HepG2 (cell line): ENCODE results near the gene FHIT.

Experiments
- CBX2 ChIP-seq, 2 experiments: fragments of 200-600 bp in 1 of 2; sonication (generic); formaldehyde crosslinking in 1 of 2; IDR thresholded peaks; 2 replicates each; pipeline versions ENCODE4 v1.7.0 to v1.8.1; 2018 to 2022; ENCODE audit warnings: low read depth in 2 of 2, low read length in 1 of 2, mild to moderate bottlenecking in 1 of 2, missing genetic modification reagents in 1 of 2
- CREB1 ChIP-seq, 2 experiments: fragments of 450-650 bp in 1 of 2; IDR thresholded peaks; 2 replicates each; pipeline ENCODE4 v1.6.1; 2016 to 2017; ENCODE audit warnings: control low read depth in 1 of 2, mild to moderate bottlenecking in 1 of 2, missing compliant biosample characterization in 1 of 2, missing genetic modification characterization in 1 of 2
- HDAC2 ChIP-seq: sonication (generic); formaldehyde crosslinking; IDR thresholded peaks from 2 replicates; pipeline ENCODE4 v1.4.0; 2020; ENCODE audit warnings: missing genetic modification reagents
- MEF2D ChIP-seq: sonication (generic); formaldehyde crosslinking; IDR thresholded peaks from 2 replicates; pipeline ENCODE4 v1.5.1; 2020; ENCODE audit warnings: mild to moderate bottlenecking, missing genetic modification reagents
- MXI1 ChIP-seq: IDR thresholded peaks from 3 replicates; pipeline ENCODE4 v1.6.1; 2012; ENCODE audit warnings: low read depth, low read length, inconsistent platforms, borderline replicate concordance
- NR3C1 ChIP-seq: sonication (generic); formaldehyde crosslinking; IDR thresholded peaks from 2 replicates; pipeline ENCODE4 v1.4.0; 2020; ENCODE audit warnings: missing genetic modification reagents
- RAD21 ChIP-seq: fragments of 450-650 bp; formaldehyde crosslinking; IDR thresholded peaks from 2 replicates; pipeline ENCODE4 v1.5.0; 2020; ENCODE audit warnings: mild to moderate bottlenecking
- YY1 ChIP-seq: IDR thresholded peaks from 2 replicates; pipeline ENCODE4 v1.6.1; 2011; ENCODE audit warnings: low read length, low read depth, moderate library complexity, mild to moderate bottlenecking; ENCODE audit not compliant: insufficient read depth, insufficient replicate concordance
- ZNF263 ChIP-seq: sonication (generic); formaldehyde crosslinking; IDR thresholded peaks from 2 replicates; pipeline ENCODE4 v1.4.0; 2020; ENCODE audit warnings: missing genetic modification reagents
- TF ChIP-seq, protein P1 (sequence below): sonication (generic); formaldehyde crosslinking; IDR thresholded peaks from 2 replicates; pipeline ENCODE4 v1.5.1; 2020; ENCODE audit warnings: mild to moderate bottlenecking, missing genetic modification reagents
- TF ChIP-seq, protein P2 (sequence below): sonication (generic); formaldehyde crosslinking; IDR thresholded peaks from 2 replicates; pipeline ENCODE4 v1.5.0; 2020; ENCODE audit warnings: mild to moderate bottlenecking, missing genetic modification reagents, moderate library complexity
- TF ChIP-seq, protein P3 (sequence below): sonication (generic); formaldehyde crosslinking; IDR thresholded peaks from 2 replicates; pipeline ENCODE4 v1.4.0; 2020; ENCODE audit warnings: missing genetic modification reagents, borderline replicate concordance
- TF ChIP-seq, protein P4 (sequence below): sonication (generic); formaldehyde crosslinking; IDR thresholded peaks from 2 replicates; pipeline ENCODE4 v1.8.0; 2022; ENCODE audit warnings: mild to moderate bottlenecking, missing genetic modification reagents; ENCODE audit not compliant: insufficient replicate concordance
- TF ChIP-seq, protein P5 (sequence below), 2 experiments: IDR thresholded peaks; 2 replicates each; pipeline ENCODE4 v1.6.1; 2011 to 2012; ENCODE audit warnings: low read length in 2 of 2, borderline replicate concordance in 1 of 2, low read depth in 1 of 2, mild to moderate bottlenecking in 1 of 2, moderate library complexity in 1 of 2

DNA sequence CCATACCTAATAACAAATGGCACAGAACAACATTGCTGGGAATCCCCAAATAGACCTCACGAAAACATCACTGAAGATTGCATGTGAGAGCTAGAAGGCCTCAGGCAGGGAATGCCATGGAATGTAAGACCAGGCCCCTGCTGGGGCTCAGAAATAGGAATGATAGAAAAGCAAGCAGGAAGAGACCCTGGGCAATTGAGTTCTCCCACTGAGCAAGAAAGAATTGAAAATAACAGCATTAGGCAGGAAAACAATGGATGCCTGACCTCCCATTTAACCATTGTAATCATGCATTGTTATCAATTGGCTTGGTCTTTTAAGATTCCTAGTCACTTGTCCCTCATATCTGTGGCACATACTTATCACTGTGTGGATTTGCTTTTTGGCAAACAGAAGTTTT lies 581.6 kb downstream of the FHIT start:
- TF ChIP-seq YY1 = no peak
- no peak for TF ChIP-seq HDAC2 (CRISPR knock-in tag)
- TF ChIP-seq CBX2 (IDR thresholded peaks at IDR 0.05; ENCODE audit: low read depth, low read length) = no peak
- no peak for TF ChIP-seq CBX2 (CRISPR knock-in tag; IDR thresholded peaks at IDR 0.05; ENCODE audit: low read depth)
- TF ChIP-seq, protein P1, sequence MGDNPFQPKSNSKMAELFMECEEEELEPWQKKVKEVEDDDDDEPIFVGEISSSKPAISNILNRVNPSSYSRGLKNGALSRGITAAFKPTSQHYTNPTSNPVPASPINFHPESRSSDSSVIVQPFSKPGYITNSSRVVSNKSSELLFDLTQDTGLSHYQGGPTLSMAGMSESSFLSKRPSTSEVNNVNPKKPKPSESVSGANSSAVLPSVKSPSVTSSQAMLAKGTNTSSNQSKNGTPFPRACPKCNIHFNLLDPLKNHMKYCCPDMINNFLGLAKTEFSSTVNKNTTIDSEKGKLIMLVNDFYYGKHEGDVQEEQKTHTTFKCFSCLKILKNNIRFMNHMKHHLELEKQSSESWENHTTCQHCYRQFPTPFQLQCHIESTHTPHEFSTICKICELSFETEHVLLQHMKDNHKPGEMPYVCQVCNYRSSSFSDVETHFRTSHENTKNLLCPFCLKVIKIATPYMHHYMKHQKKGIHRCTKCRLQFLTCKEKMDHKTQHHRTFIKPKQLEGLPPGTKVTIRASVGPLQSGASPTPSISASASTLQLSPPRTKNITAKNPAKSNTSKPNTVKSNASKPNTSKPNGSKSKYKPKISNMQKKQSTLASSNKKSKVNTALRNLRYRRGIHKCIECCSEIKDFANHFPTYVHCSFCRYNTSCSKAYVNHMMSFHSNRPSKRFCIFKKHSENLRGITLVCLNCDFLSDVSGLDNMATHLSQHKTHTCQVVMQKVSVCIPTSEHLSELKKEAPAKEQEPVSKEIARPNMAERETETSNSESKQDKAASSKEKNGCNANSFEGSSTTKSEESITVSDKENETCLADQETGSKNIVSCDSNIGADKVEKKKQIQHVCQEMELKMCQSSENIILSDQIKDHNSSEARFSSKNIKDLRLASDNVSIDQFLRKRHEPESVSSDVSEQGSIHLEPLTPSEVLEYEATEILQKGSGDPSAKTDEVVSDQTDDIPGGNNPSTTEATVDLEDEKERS (CRISPR knock-in tag) = no peak
- TF ChIP-seq, protein P2, sequence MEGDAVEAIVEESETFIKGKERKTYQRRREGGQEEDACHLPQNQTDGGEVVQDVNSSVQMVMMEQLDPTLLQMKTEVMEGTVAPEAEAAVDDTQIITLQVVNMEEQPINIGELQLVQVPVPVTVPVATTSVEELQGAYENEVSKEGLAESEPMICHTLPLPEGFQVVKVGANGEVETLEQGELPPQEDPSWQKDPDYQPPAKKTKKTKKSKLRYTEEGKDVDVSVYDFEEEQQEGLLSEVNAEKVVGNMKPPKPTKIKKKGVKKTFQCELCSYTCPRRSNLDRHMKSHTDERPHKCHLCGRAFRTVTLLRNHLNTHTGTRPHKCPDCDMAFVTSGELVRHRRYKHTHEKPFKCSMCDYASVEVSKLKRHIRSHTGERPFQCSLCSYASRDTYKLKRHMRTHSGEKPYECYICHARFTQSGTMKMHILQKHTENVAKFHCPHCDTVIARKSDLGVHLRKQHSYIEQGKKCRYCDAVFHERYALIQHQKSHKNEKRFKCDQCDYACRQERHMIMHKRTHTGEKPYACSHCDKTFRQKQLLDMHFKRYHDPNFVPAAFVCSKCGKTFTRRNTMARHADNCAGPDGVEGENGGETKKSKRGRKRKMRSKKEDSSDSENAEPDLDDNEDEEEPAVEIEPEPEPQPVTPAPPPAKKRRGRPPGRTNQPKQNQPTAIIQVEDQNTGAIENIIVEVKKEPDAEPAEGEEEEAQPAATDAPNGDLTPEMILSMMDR = no peak
- TF ChIP-seq RAD21 (CRISPR knock-in tag) = no peak
- TF ChIP-seq MXI1 = no peak
- TF ChIP-seq NR3C1 (CRISPR knock-in tag) = no peak
- no peak for TF ChIP-seq MEF2D (CRISPR knock-in tag)
- TF ChIP-seq, protein P3, sequence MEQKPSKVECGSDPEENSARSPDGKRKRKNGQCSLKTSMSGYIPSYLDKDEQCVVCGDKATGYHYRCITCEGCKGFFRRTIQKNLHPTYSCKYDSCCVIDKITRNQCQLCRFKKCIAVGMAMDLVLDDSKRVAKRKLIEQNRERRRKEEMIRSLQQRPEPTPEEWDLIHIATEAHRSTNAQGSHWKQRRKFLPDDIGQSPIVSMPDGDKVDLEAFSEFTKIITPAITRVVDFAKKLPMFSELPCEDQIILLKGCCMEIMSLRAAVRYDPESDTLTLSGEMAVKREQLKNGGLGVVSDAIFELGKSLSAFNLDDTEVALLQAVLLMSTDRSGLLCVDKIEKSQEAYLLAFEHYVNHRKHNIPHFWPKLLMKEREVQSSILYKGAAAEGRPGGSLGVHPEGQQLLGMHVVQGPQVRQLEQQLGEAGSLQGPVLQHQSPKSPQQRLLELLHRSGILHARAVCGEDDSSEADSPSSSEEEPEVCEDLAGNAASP (CRISPR knock-in tag) = no peak
- TF ChIP-seq, protein P4, sequence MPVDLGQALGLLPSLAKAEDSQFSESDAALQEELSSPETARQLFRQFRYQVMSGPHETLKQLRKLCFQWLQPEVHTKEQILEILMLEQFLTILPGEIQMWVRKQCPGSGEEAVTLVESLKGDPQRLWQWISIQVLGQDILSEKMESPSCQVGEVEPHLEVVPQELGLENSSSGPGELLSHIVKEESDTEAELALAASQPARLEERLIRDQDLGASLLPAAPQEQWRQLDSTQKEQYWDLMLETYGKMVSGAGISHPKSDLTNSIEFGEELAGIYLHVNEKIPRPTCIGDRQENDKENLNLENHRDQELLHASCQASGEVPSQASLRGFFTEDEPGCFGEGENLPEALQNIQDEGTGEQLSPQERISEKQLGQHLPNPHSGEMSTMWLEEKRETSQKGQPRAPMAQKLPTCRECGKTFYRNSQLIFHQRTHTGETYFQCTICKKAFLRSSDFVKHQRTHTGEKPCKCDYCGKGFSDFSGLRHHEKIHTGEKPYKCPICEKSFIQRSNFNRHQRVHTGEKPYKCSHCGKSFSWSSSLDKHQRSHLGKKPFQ (CRISPR knock-in tag) = no peak
- no peak for TF ChIP-seq CREB1 (IDR thresholded peaks at IDR 0.05)
- TF ChIP-seq CREB1 (CRISPR knock-in tag; IDR thresholded peaks at IDR 0.05) = no peak
- TF ChIP-seq ZNF263 = no peak
- TF ChIP-seq, protein P5, sequence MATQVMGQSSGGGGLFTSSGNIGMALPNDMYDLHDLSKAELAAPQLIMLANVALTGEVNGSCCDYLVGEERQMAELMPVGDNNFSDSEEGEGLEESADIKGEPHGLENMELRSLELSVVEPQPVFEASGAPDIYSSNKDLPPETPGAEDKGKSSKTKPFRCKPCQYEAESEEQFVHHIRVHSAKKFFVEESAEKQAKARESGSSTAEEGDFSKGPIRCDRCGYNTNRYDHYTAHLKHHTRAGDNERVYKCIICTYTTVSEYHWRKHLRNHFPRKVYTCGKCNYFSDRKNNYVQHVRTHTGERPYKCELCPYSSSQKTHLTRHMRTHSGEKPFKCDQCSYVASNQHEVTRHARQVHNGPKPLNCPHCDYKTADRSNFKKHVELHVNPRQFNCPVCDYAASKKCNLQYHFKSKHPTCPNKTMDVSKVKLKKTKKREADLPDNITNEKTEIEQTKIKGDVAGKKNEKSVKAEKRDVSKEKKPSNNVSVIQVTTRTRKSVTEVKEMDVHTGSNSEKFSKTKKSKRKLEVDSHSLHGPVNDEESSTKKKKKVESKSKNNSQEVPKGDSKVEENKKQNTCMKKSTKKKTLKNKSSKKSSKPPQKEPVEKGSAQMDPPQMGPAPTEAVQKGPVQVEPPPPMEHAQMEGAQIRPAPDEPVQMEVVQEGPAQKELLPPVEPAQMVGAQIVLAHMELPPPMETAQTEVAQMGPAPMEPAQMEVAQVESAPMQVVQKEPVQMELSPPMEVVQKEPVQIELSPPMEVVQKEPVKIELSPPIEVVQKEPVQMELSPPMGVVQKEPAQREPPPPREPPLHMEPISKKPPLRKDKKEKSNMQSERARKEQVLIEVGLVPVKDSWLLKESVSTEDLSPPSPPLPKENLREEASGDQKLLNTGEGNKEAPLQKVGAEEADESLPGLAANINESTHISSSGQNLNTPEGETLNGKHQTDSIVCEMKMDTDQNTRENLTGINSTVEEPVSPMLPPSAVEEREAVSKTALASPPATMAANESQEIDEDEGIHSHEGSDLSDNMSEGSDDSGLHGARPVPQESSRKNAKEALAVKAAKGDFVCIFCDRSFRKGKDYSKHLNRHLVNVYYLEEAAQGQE (IDR thresholded peaks at IDR 0.05; ENCODE audit: borderline replicate concordance in 1 of 2, low read depth in 1 of 2, low read length in 2 of 2) = no peak
